ENCODE results near the gene EREG. TPM values are rescaled to one million over a fixed set of nuclear protein-coding genes. Genes with fewer than 3 reads are reported as not detected.
"Not testable (repeated sequence)": the region's sequence is repeated elsewhere in the genome, so short reads cannot be mapped to it uniquely, and the experiment has no call there.

The EREG gene
- total RNA-seq, 1 donor from 2014 or later: not detected

GRCh38 chr4:74329307-74329706 lies 35.6 kb upstream of the EREG start:
- Mint-ChIP-seq H3K36me3 (ENCODE audit: low read depth) (no peaks in the 10 kb centered on the region), H3K4me1 (ENCODE audit: low read depth) (no peaks in the 10 kb centered on the region), H3K9me3 (no peaks in the 10 kb centered on the region), H3K4me3 (ENCODE audit: low read depth) (no peak overlapping the region), H3K27me3 (ENCODE audit: low read depth) (peaks cover 25% of the 10 kb centered on the region), H3K27ac (no peak overlapping the region)
- DNase-seq (ENCODE audit: low spot score): no peak
- intact Hi-C loops (cut with micrococcal nuclease): no loop called here

- Mint-ChIP-seq H3K27ac (no peak overlapping the region), H3K9me3 (no peaks in the 10 kb centered on the region), H3K36me3 (ENCODE audit: low read depth) (no peaks in the 10 kb centered on the region), H3K4me3 (ENCODE audit: low read depth) (no peak overlapping the region), H3K4me1 (ENCODE audit: low read depth) (no peaks in the 10 kb centered on the region), H3K27me3 (ENCODE audit: low read depth) (peaks cover 23% of the 10 kb centered on the region)
- no peak for DNase-seq (ENCODE audit: low spot score)
- intact Hi-C loops (cut with micrococcal nuclease): no loop called here
Observed at GRCh38 chr4:74330295-74330750, 34.6 kb upstream of the EREG start.

GRCh38 chr4:74331252-74331651 lies 33.7 kb upstream of the EREG start:
- no peak for DNase-seq (ENCODE audit: low spot score)
- Mint-ChIP-seq H3K36me3 (ENCODE audit: low read depth) (no peaks in the 10 kb centered on the region), H3K27me3 (ENCODE audit: low read depth) (peaks cover 21% of the 10 kb centered on the region), H3K9me3 (no peaks in the 10 kb centered on the region), H3K27ac (no peak overlapping the region), H3K4me3 (ENCODE audit: low read depth) (no peak overlapping the region), H3K4me1 (ENCODE audit: low read depth) (no peaks in the 10 kb centered on the region)
- intact Hi-C loops (cut with micrococcal nuclease): no loop called here

- no peaks in the 10 kb centered on the region for H3K4me1 Mint-ChIP-seq (ENCODE audit: low read depth)
Observed at GRCh38 chr4:74331944-74332343, 33.0 kb upstream of the EREG start.

GRCh38 chr4:74334636-74335035 lies 30.3 kb upstream of the EREG start:
- intact Hi-C loops (cut with micrococcal nuclease): no loop called here
- Mint-ChIP-seq H3K36me3 (ENCODE audit: low read depth) (no peaks in the 10 kb centered on the region), H3K4me3 (ENCODE audit: low read depth) (no peak overlapping the region), H3K27ac (no peak overlapping the region), H3K27me3 (ENCODE audit: low read depth) (peaks cover 11% of the 10 kb centered on the region), H3K4me1 (ENCODE audit: low read depth) (no peaks in the 10 kb centered on the region), H3K9me3 (no peaks in the 10 kb centered on the region)
- DNase-seq (ENCODE audit: low spot score): no peak

More at GRCh38 chr4:74331944-74332343, 33.0 kb upstream of the EREG start:
- no peak for DNase-seq (ENCODE audit: low spot score)
- H3K9me3 Mint-ChIP-seq: no peaks in the 10 kb centered on the region
- H3K27ac Mint-ChIP-seq: no peak overlapping the region
- H3K36me3 Mint-ChIP-seq (ENCODE audit: low read depth): no peaks in the 10 kb centered on the region
- no peak overlapping the region for H3K4me3 Mint-ChIP-seq (ENCODE audit: low read depth)
- H3K27me3 Mint-ChIP-seq (ENCODE audit: low read depth): peaks cover 21% of the 10 kb centered on the region
- intact Hi-C loops (cut with micrococcal nuclease): no loop called here

GRCh38 chr4:74335341-74336021 lies 29.5 kb upstream of the EREG start:
- Mint-ChIP-seq H3K27me3 (ENCODE audit: low read depth) (peaks cover 10% of the 10 kb centered on the region), H3K4me1 (ENCODE audit: low read depth) (no peaks in the 10 kb centered on the region), H3K27ac (no peak overlapping the region), H3K4me3 (ENCODE audit: low read depth) (no peak overlapping the region), H3K36me3 (ENCODE audit: low read depth) (no peaks in the 10 kb centered on the region), H3K9me3 (no peaks in the 10 kb centered on the region)
- intact Hi-C loops (cut with micrococcal nuclease): no loop called here
- DNase-seq (ENCODE audit: low spot score): no peak

GRCh38 chr4:74338792-74339333 lies 26.1 kb upstream of the EREG start:
- intact Hi-C loops (cut with micrococcal nuclease): no loop called here
- DNase-seq (ENCODE audit: low spot score): no peak
- Mint-ChIP-seq H3K27ac (no peak overlapping the region), H3K9me3 (peaks cover 9% of the 10 kb centered on the region), H3K4me1 (ENCODE audit: low read depth) (no peaks in the 10 kb centered on the region), H3K27me3 (ENCODE audit: low read depth) (no peaks in the 10 kb centered on the region), H3K36me3 (ENCODE audit: low read depth) (no peaks in the 10 kb centered on the region), H3K4me3 (ENCODE audit: low read depth) (no peak overlapping the region)

- no peaks in the 10 kb centered on the region for H3K36me3 Mint-ChIP-seq (ENCODE audit: low read depth)
- H3K9me3 Mint-ChIP-seq: peaks cover 11% of the 10 kb centered on the region
- H3K27ac Mint-ChIP-seq: no peak overlapping the region
- H3K4me3 Mint-ChIP-seq (ENCODE audit: low read depth): no peak overlapping the region
- no peaks in the 10 kb centered on the region for H3K4me1 Mint-ChIP-seq (ENCODE audit: low read depth)
- no peaks in the 10 kb centered on the region for H3K27me3 Mint-ChIP-seq (ENCODE audit: low read depth)
- intact Hi-C loops (cut with micrococcal nuclease): no loop called here
- DNase-seq (ENCODE audit: low spot score): no peak
Observed at GRCh38 chr4:74339501-74339900, 25.4 kb upstream of the EREG start.

- H3K4me1 Mint-ChIP-seq (ENCODE audit: low read depth); H3K36me3 Mint-ChIP-seq (ENCODE audit: low read depth); DNase-seq (ENCODE audit: low spot score); H3K4me3 Mint-ChIP-seq (ENCODE audit: low read depth); intact Hi-C loops (cut with micrococcal nuclease); H3K27me3 Mint-ChIP-seq (ENCODE audit: low read depth); H3K27ac Mint-ChIP-seq: not testable (repeated sequence)
- H3K9me3 Mint-ChIP-seq: peaks cover 19% of the 10 kb centered on the region
Observed at GRCh38 chr4:74340421-74340820, 24.5 kb upstream of the EREG start.

GRCh38 chr4:74344031-74344430 lies 20.9 kb upstream of the EREG start:
- Mint-ChIP-seq H3K27ac (no peak overlapping the region), H3K4me1 (ENCODE audit: low read depth) (no peaks in the 10 kb centered on the region), H3K36me3 (ENCODE audit: low read depth) (no peaks in the 10 kb centered on the region), H3K27me3 (ENCODE audit: low read depth) (peaks cover 1% of the 10 kb centered on the region), H3K4me3 (ENCODE audit: low read depth) (no peak overlapping the region), H3K9me3 (peaks cover 19% of the 10 kb centered on the region)
- intact Hi-C loops (cut with micrococcal nuclease): no loop called here
- DNase-seq (ENCODE audit: low spot score): no peak

GRCh38 chr4:74353858-74354257 lies 11.1 kb upstream of the EREG start:
- no peaks in the 10 kb centered on the region for H3K36me3 Mint-ChIP-seq (ENCODE audit: low read depth)
- intact Hi-C loops (cut with micrococcal nuclease): no loop called here
- no peak overlapping the region for H3K27ac Mint-ChIP-seq
- no peak overlapping the region for H3K4me3 Mint-ChIP-seq (ENCODE audit: low read depth)
- no peak for DNase-seq (ENCODE audit: low spot score)
- H3K9me3 Mint-ChIP-seq: no peaks in the 10 kb centered on the region
- no peaks in the 10 kb centered on the region for H3K4me1 Mint-ChIP-seq (ENCODE audit: low read depth)
- peaks cover 12% of the 10 kb centered on the region for H3K27me3 Mint-ChIP-seq (ENCODE audit: low read depth)

GRCh38 chr4:74357965-74358364 lies 7.0 kb upstream of the EREG start:
- intact Hi-C loops (cut with micrococcal nuclease): no loop called here

GRCh38 chr4:74361671-74362070 lies 3.3 kb upstream of the EREG start:
- DNase-seq (ENCODE audit: low spot score): no peak
- Mint-ChIP-seq H3K27ac (no peak overlapping the region), H3K9me3 (no peaks in the 10 kb centered on the region), H3K27me3 (ENCODE audit: low read depth) (peaks cover 40% of the 10 kb centered on the region), H3K4me1 (ENCODE audit: low read depth) (peaks cover 8% of the 10 kb centered on the region), H3K4me3 (ENCODE audit: low read depth) (no peak overlapping the region), H3K36me3 (ENCODE audit: low read depth) (no peaks in the 10 kb centered on the region)
- intact Hi-C loops (cut with micrococcal nuclease): no loop called here

More at GRCh38 chr4:74357965-74358364, 7.0 kb upstream of the EREG start:
- no peaks in the 10 kb centered on the region for H3K36me3 Mint-ChIP-seq (ENCODE audit: low read depth)
- H3K27ac Mint-ChIP-seq: no peak overlapping the region
- DNase-seq (ENCODE audit: low spot score): no peak
- H3K4me3 Mint-ChIP-seq (ENCODE audit: low read depth): no peak overlapping the region
- no peaks in the 10 kb centered on the region for H3K4me1 Mint-ChIP-seq (ENCODE audit: low read depth)
- H3K9me3 Mint-ChIP-seq: no peaks in the 10 kb centered on the region
- H3K27me3 Mint-ChIP-seq (ENCODE audit: low read depth): peaks cover 18% of the 10 kb centered on the region
